Measurements from ENCODE around the gene KLK1.
"Not testable (repeated sequence)": the region's sequence is repeated elsewhere in the genome, so short reads cannot be mapped to it uniquely, and the experiment has no call there.

KLK1 gene

DNA sequence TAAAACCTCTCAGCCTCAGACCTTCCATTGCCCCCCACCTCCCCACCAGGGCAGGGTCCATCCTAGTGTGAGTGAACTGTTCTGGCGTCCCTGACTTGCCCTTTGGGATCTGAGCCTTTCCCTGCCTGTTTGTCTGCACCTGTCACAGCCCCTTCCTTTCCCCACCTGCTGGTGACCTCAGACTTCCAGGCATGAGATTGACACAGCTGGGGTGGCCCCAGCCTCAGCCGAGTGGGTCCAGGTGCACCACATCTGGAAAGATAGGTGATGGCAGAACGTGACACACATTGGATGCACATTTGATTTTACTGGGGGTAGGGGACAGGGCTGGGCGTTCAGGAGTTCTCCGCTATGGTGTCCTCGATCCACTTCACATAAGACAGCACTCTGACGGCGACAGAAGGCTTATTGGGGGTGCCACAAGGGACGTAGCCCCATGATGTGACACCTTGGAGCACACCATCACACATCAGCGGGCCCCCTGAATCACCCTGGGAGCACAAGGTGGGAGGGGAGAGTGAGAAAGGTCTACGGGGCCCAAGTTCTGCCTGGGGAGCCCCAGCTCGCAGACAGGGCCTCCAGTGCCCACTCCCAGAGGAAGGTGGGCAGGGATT is 4.6 kb downstream of the KLK1 start:
- DNase-seq (ENCODE audit: low read depth), result no peak
- TF ChIP-seq, protein P1, sequence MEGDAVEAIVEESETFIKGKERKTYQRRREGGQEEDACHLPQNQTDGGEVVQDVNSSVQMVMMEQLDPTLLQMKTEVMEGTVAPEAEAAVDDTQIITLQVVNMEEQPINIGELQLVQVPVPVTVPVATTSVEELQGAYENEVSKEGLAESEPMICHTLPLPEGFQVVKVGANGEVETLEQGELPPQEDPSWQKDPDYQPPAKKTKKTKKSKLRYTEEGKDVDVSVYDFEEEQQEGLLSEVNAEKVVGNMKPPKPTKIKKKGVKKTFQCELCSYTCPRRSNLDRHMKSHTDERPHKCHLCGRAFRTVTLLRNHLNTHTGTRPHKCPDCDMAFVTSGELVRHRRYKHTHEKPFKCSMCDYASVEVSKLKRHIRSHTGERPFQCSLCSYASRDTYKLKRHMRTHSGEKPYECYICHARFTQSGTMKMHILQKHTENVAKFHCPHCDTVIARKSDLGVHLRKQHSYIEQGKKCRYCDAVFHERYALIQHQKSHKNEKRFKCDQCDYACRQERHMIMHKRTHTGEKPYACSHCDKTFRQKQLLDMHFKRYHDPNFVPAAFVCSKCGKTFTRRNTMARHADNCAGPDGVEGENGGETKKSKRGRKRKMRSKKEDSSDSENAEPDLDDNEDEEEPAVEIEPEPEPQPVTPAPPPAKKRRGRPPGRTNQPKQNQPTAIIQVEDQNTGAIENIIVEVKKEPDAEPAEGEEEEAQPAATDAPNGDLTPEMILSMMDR (IDR thresholded peaks at IDR 0.05; ENCODE audit: low read length, missing control alignments), result no peak
- no peak overlapping the region for H3K4me3 ChIP-seq (replicated peaks; ENCODE audit: low read depth, low read length)

DNA sequence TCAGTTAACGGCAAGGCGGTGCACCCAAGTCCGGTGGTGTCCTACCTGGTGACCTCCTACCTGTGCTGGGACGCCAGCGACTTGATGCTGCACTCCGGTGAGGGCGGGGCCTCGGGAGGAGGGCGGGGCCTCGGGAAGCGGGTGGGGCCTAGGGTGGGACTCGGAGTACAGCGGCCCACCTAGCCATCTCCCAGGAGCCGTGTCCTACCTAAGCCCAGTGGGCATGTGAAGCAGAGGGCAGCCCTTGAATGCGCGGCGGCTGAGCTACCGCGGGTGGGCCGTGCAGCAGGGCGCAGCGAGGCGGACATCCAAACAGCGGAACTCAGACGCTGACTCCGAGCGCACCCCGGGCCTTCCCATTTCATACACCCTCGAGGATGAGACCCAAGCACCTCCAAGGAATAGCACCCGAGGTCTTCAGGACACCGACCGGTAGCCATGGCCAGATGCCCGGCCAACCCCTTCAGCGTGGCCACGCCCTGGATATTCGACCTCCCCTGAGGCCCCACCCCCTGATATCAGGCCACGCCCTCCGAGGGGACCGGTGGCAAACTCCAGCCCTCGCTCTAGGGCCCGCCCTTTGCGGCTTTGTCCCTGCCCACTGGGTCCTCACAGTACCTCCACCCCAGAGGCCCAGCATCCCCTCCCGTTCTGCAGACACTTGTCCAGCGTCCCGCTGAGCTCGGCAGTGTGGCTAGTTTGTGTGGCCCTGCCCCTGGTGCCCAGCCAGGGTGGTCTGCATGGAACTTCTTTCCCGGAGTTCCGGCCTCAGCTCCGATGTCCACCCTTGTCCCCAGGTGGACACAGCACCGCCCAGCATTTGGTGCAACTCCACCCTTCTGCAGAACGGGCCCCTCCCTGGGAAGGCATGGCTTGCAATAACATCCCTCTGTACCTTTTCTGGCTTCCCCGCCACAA is 5.4 kb downstream of the KLK1 start:
- TF ChIP-seq, protein P1 (IDR thresholded peaks at IDR 0.05; ENCODE audit: low read length, missing control alignments), result no peak
- peak; percentile 10 for DNase-seq (ENCODE audit: low read depth)
- peak overlapping the region; percentile 44 for H3K4me3 ChIP-seq (replicated peaks; ENCODE audit: low read depth, low read length)

DNA sequence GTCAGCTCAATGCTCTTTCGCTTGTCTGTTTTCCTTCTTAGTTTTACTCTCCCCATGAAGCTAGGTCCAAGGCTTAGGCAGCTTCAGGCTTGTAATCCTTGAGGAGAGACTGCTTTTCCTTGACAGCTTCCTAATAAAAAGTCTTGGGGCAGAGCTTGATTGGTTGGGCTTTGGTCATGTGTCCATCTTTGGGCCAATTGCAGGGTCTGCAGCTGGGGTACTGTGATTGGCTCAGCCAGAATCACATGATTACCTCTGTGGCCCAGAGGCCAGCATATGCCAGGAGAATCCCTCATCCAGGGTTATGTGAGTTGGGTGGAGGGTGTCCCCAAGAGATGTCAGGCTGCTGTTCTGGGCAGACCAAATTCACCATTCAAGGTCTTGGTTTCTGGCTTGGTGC is 8.1 kb downstream of the KLK1 start:
- no peak overlapping the region for H3K4me3 ChIP-seq (replicated peaks; ENCODE audit: low read depth, low read length)
- no peak for DNase-seq (ENCODE audit: low read depth)
- TF ChIP-seq, protein P1 (IDR thresholded peaks at IDR 0.05; ENCODE audit: low read length, missing control alignments), result no peak

DNA sequence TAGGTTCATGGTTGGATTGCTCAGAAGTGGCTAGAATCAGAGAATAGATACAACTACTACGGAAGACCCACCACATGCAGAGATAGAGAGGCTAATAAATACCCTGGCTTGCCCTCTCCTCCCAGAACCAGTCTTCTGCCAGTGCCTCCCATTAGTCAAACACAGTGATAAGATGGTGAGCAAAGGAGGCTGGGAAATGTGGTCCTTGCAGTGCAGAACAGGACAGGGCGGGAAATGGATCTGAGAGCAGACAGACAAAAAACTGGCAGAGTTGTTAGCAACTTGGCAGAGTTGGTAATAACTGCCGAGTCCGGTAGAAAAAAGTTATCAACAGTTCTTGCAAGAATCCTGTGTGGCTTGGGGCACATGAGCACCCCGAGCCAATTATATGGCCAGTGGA is 8.7 kb downstream of the KLK1 start:
- no peak overlapping the region for H3K4me3 ChIP-seq (replicated peaks; ENCODE audit: low read depth, low read length)
- no peak for DNase-seq (ENCODE audit: low read depth)
- TF ChIP-seq, protein P1 (IDR thresholded peaks at IDR 0.05; ENCODE audit: low read length, missing control alignments), result no peak

DNA sequence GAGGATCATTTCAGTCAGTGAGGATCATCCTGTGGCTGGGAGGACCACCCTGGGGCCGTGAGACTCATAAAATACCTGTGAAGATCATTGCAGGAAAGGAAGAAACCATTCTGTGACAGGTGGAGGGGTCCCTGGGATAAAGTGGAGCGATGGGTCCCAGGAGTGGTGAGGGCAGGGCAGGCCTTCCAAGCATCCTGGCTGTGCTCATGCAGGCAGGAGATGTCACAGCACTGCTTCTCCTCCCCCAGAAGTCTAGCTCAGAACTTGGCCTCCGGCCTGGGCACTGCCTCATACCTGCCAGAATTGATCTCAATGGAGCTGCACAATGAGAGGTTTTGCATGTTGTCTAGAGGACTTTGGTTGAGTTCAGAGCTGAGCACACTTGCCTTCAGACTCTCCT is 11.1 kb downstream of the KLK1 start:
- DNase-seq (ENCODE audit: low read depth), result no peak
- H3K4me3 ChIP-seq (replicated peaks; ENCODE audit: low read depth, low read length), result no peak overlapping the region
- TF ChIP-seq, protein P1 (IDR thresholded peaks at IDR 0.05; ENCODE audit: low read length, missing control alignments), result no peak

DNA sequence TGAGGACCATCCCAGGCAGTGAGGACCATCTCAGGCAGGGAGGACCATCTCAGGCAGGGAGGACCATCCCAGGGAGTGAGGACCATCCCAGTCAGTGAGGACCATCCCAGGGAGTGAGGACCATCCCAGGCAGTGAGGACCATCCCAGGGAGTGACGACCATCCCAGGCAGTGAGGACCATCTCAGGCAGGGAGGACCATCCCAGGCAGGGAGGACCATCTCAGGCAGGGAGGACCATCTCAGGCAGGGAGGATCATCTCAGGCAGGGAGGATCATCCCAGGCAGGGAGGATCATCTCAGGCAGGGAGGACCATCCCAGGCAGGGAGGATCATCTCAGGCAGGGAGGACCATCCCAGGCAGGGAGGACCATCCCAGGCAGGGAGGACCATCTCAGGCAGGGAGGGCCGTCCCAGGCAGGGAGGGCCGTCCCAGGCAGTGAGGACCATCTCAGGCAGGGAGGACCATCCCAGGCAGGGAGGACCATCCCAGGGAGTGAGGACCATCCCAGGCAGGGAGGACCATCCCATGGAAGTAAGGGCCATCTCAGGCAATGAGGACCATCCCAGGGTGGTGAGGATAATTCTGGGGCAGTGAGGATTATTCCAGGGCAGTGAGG is 11.9 kb downstream of the KLK1 start:
- DNase-seq (ENCODE audit: low read depth); H3K4me3 ChIP-seq (replicated peaks; ENCODE audit: low read depth, low read length): not testable (repeated sequence)

DNA sequence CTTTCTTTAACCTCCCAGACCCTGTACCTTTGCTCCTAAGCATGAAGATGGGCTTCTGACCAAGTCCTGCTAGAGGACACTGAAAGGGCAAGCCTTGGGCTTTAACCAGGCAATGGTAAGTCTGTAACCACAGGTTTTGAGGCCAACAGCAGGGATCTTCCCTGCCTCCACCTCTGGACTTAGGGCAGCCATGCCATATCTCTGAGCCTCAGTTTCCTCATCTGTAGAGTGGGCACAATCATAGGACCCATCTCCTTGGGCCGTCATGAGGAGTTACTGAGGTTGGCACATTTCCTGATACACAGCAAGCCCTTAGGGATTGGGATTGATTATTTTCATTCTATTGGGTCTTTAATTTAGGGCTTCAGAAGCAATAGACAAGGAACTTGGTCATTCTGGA is 14.7 kb downstream of the KLK1 start:
- TF ChIP-seq, protein P1 (IDR thresholded peaks at IDR 0.05; ENCODE audit: low read length, missing control alignments), result no peak
- H3K4me3 ChIP-seq (replicated peaks; ENCODE audit: low read depth, low read length), result no peak overlapping the region
- no peak for DNase-seq (ENCODE audit: low read depth)

Measured in fibroblast of pulmonary artery (primary cell).